SK-N-MC (cell line): ENCODE data around the gene LIN28B.

Experiments
- EZH2 ChIP-seq: fragments of 200-600 bp; sonication (generic); IDR thresholded peaks from one replicate; pipeline ENCODE4 v1.6.1; 2017; ENCODE audit warnings: antibody characterized with exemption
- POLR2AphosphoS5 ChIP-seq: IDR thresholded peaks from 2 replicates; pipeline ENCODE4 v1.6.1; 2012; ENCODE audit warnings: mild to moderate bottlenecking, low read depth, low read length, borderline replicate concordance

GRCh38 chr6:105029581-105029980, 72.7 kb downstream of the LIN28B start:
- TF ChIP-seq POLR2AphosphoS5 (no peak), EZH2 (no peak)
